Transverse colon (tissue), 4 donors: ENCODE measurements around the gene SOX12. TPM values are rescaled to one million over a fixed set of nuclear protein-coding genes. Genes with fewer than 3 reads are reported as not detected.
A peak's percentile ranks its signal among the peaks of the same experiment; 100 is the strongest.

Source experiments
- DNase-seq: peaks from one replicate; pipeline ENCODE4 v3.0.0-alpha.2; 2019
- H3K27ac ChIP-seq, 4 donors: fragments of 200-600 bp; sonication (generic); 2 replicates each; pipeline ENCODE4 v1.5.1; 2016 to 2018; ENCODE audit warnings: inconsistent platforms in 4 of 4
- H3K27me3 ChIP-seq: fragments of 200-600 bp; sonication (generic); 2 replicates; pipeline ENCODE4 v1.5.1; 2017; ENCODE audit warnings: inconsistent platforms
- H3K36me3 ChIP-seq, 4 donors: fragments of 200-600 bp; sonication (generic); 2 replicates each; pipeline ENCODE4 v1.5.1; 2017 to 2019; ENCODE audit warnings: inconsistent platforms in 4 of 4
- H3K4me1 ChIP-seq, 4 donors: fragments of 200-600 bp; sonication (generic); 2 replicates each; pipeline ENCODE4 v1.5.1; 2017 to 2020; ENCODE audit warnings: inconsistent platforms in 4 of 4
- H3K4me3 ChIP-seq, 4 donors: fragments of 200-600 bp; sonication (generic); 1 replicate in 1 of 4; 2 replicates in 3 of 4; pipeline versions ENCODE4 v1.5.1 to v1.6.1; 2017 to 2019; ENCODE audit warnings: inconsistent platforms in 4 of 4
- H3K9me3 ChIP-seq, 2 donors: fragments of 200-600 bp; sonication (generic); 2 replicates each; pipeline ENCODE4 v1.5.1; 2017 to 2019; ENCODE audit warnings: inconsistent platforms in 2 of 2
- EP300 ChIP-seq: sonication (generic); formaldehyde crosslinking; IDR thresholded peaks from one replicate; pipeline ENCODE4 v1.6.1; 2017; ENCODE audit warnings: antibody characterized with exemption, low read depth
- POLR2A ChIP-seq: fragments of 450-650 bp; IDR thresholded peaks from one replicate; pipeline ENCODE4 v1.6.1; 2016; ENCODE audit warnings: antibody characterized with exemption, mild to moderate bottlenecking, moderate library complexity
- POLR2AphosphoS5 ChIP-seq, 3 donors: sonication (generic); formaldehyde crosslinking; IDR thresholded peaks; one replicate each; pipeline ENCODE4 v1.6.1; 2016; ENCODE audit warnings: antibody characterized with exemption in 3 of 3
- WGBS, 2 donors: methylation state at CpG; one replicate each; pipeline ENCODE4 v1.1.5; 2018; ENCODE audit warnings: low coverage in 1 of 2; 5-methylcytosine and 5-hydroxymethylcytosine counted together
- in situ Hi-C, 4 donors: fragments of 200-750 bp; cut with MboI; loops; one replicate each; pipeline versions ENCODE4 v1.15.0 to v1.15.1; 2017; ENCODE audit warnings: low sequenced_read_pairs in 3 of 4, low pct_ligation_motif_present in 1 of 4, low pct_unique_long_range_greater_than_20kb in 1 of 4
- intact Hi-C: fragments of 100-400 bp; cut with DNase I; formaldehyde crosslinking; loops from one replicate; pipeline ENCODE4 v1.15.1; 2023; ENCODE audit warnings: low total_unique reads
- total RNA-seq, 4 donors: library from RNA; depleted of rRNA; stranded (reverse); fragments of >200 nt; gene quantifications; one replicate each; pipeline ENCODE4 v1.1.0, GENCODE V29; 2016
- TF ChIP-seq, protein P1 (sequence below), 5 experiments: fragments of 200-600 bp in 3 of 5; fragments of 450-650 bp in 2 of 5; sonication (generic) in 3 of 5; IDR thresholded peaks; 1 replicate in 2 of 5; 2 replicates in 3 of 5; pipeline ENCODE4 v1.5.1; 2016 to 2017; ENCODE audit warnings: antibody characterized with exemption in 5 of 5, inconsistent platforms in 3 of 5, mild to moderate bottlenecking in 2 of 5, moderate library complexity in 1 of 5

The SOX12 gene
- 1 to 10 TPM; 2.0 to 5.0 (median 3.5) TPM for total RNA-seq

DNA sequence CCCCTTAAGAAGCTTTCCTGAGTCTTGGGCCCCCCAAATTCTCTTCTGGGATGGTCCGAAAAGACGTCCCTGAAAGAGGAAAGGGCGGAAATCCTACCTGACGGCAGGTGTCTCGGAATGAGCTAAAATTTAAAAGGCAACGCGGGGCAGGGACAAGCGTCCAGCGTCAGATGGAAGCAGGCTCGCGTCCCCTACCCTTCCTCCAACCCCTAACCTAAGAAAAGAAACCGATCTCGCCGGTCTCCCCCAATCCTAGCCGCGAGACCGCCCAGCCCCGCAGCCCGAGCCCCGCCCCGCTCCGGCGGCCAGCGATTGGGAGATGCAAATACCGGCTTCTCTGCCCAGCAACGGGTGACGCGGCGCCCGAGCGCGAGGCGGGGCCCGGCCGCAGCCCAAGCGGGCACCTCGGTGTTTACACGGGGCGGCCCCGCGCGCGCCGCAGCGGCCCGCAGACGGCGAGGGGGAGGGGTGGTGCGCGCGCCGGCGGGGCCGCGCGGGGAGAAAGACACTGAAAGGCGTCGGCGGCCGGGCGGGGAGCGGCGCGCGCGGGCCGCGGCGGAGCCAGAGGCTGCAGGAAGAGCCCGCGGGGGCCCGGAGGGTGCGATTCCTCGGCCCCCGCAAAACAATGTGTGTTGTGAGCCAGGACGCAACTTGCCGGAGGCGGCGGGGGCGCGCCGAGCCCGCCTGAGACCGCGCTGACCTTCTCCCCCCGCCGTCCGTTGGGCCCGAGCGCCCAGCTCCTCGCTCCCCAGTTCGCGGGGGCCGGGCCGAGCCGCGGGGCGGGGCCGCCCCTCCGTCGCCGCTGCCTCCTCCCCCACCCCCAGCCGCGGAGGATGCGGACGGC lies at the start of gene SOX12:
Gene SOX12, plus strand, starts transcription at position 508 of the 844 bp plus-strand sequence. CDS start 373 bp downstream, outside the sequence.
- TF ChIP-seq POLR2AphosphoS5 (IDR thresholded peaks at IDR 0.05) = peak; percentile 66 to 71 (median 66)
- TF ChIP-seq, protein P1, sequence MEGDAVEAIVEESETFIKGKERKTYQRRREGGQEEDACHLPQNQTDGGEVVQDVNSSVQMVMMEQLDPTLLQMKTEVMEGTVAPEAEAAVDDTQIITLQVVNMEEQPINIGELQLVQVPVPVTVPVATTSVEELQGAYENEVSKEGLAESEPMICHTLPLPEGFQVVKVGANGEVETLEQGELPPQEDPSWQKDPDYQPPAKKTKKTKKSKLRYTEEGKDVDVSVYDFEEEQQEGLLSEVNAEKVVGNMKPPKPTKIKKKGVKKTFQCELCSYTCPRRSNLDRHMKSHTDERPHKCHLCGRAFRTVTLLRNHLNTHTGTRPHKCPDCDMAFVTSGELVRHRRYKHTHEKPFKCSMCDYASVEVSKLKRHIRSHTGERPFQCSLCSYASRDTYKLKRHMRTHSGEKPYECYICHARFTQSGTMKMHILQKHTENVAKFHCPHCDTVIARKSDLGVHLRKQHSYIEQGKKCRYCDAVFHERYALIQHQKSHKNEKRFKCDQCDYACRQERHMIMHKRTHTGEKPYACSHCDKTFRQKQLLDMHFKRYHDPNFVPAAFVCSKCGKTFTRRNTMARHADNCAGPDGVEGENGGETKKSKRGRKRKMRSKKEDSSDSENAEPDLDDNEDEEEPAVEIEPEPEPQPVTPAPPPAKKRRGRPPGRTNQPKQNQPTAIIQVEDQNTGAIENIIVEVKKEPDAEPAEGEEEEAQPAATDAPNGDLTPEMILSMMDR (IDR thresholded peaks at IDR 0.05) = no peak
- TF ChIP-seq EP300 = no peak
- peak; percentile 28 for TF ChIP-seq POLR2A
- WGBS, 2 donors = 0 to 1% methylated on average over 4 to 82 of the region's 106 CpGs
- DNase-seq = peak; percentile 99
- Histone ChIP-seq H3K4me3 (peak within 1 kb of the TSS; percentile 64 to 75 (median 72)), H3K4me1 (peaks cover 3 to 38% (median 28%) of the 10 kb centered on the region in 4 donors), H3K36me3 (no peaks in the 10 kb centered on the region), H3K27ac (peak within 1 kb of the TSS; percentile 94 to 98 (median 96)), H3K27me3 (no peaks in the 10 kb centered on the region), H3K9me3 (no peaks in the 10 kb centered on the region)
- intact Hi-C loops (loop anchor here (10.0 kb wide), 1 partner anchor 50 kb away; no protein-coding TSS in a partner anchor), in situ Hi-C loops (no loop called here)

DNA sequence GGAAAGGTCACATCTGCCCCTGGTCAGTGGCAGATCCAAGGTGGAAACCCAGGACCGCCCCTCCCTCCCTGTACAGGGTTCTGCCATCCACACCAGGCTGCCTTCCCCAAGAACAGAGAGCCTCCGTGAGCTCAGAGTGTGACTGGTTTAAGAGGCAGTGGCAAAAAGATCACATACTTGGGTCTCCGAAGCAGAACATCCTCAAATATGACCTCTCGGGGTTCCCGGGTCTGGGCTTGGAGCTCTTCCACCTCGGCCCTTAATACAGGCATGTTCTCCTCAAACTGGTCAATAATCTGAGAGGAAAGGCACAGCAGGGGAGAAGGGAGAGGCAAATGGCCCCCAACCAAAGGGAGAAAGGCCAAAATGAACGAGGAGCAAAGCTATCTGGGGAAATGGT lies 49.6 kb upstream of the SOX12 start:
- TF ChIP-seq EP300 (no peak), POLR2A (no peak), POLR2AphosphoS5 (IDR thresholded peaks at IDR 0.05) (no peak)
- TF ChIP-seq, protein P1 (IDR thresholded peaks at IDR 0.05) = no peak
- intact Hi-C loops (loop anchor here (10.0 kb wide), 1 partner anchor 49 kb away; the partner anchor contains the start of gene SOX12), in situ Hi-C loops (no loop called here)
- Histone ChIP-seq H3K4me3 (no peak overlapping the region), H3K9me3 (no peaks in the 10 kb centered on the region), H3K4me1 (no peaks in the 10 kb centered on the region), H3K27ac (no peak overlapping the region), H3K36me3 (peaks cover 0 to 12% (median 2%) of the 10 kb centered on the region in 4 donors), H3K27me3 (no peaks in the 10 kb centered on the region)
- no peak for DNase-seq
- WGBS, 2 donors = 83 to 91% methylated on average over 2 to 7 of the region's 7 CpGs

GRCh38 chr20:276620-277495 lies 48.5 kb upstream of the SOX12 start:
- 80 to 91% methylated on average over 2 to 12 of the region's 12 CpGs for WGBS, 2 donors

GRCh38 chr20:277496-277781 lies 47.9 kb upstream of the SOX12 start:
- DNase-seq = no peak
- TF ChIP-seq EP300 = no peak
- TF ChIP-seq, protein P1 (IDR thresholded peaks at IDR 0.05) = no peak
- TF ChIP-seq POLR2AphosphoS5 (IDR thresholded peaks at IDR 0.05) = no peak
- TF ChIP-seq POLR2A = no peak
- H3K27me3 ChIP-seq = no peaks in the 10 kb centered on the region
- in situ Hi-C loops = no loop called here
- 77% methylated on average over 2 of the region's 3 CpGs; no CpG with 5 or more reads in 1 of the 2 donors for WGBS, 2 donors
- H3K4me1 ChIP-seq = no peaks in the 10 kb centered on the region
- no peak overlapping the region for H3K4me3 ChIP-seq
- peaks cover 0 to 12% (median 2%) of the 10 kb centered on the region in 4 donors for H3K36me3 ChIP-seq
- no peaks in the 10 kb centered on the region for H3K9me3 ChIP-seq
- H3K27ac ChIP-seq = no peak overlapping the region
- intact Hi-C loops = loop anchor here (10.0 kb wide), 1 partner anchor 47 kb away; the partner anchor contains the start of gene SOX12

More at GRCh38 chr20:276620-277495, 48.5 kb upstream of the SOX12 start:
- Histone ChIP-seq H3K36me3 (peaks cover 0 to 12% (median 2%) of the 10 kb centered on the region in 4 donors), H3K27ac (no peak overlapping the region), H3K9me3 (no peaks in the 10 kb centered on the region), H3K4me1 (no peaks in the 10 kb centered on the region), H3K27me3 (no peaks in the 10 kb centered on the region), H3K4me3 (no peak overlapping the region)
- intact Hi-C loops = loop anchor here (10.0 kb wide), 1 partner anchor 48 kb away; the partner anchor contains the start of gene SOX12
- in situ Hi-C loops = no loop called here
- no peak for TF ChIP-seq POLR2AphosphoS5 (IDR thresholded peaks at IDR 0.05)
- no peak for DNase-seq
